Heart left ventricle (tissue), 16 donors: ENCODE data around the gene CLEC19A. TPM values are rescaled to one million over a fixed set of nuclear protein-coding genes. Genes with fewer than 3 reads are reported as not detected.
A peak's percentile ranks its signal among the peaks of the same experiment; 100 is the strongest.

ENCODE experiments used
- ATAC-seq, 4 donors: fragments of 200-7000 bp; cut with Tn5 transposase; one replicate each; pipeline ENCODE4 v1.9.1; 2020 to 2022; ENCODE audit warnings: moderate library complexity in 4 of 4, mild to moderate bottlenecking in 3 of 4, moderate number of reproducible peaks in 1 of 4
- DNase-seq, 5 donors: peaks; one replicate each; pipeline ENCODE4 v3.0.0-alpha.2; 2020
- H3K27ac ChIP-seq, 12 donors: fragments of 200-600 bp; sonication (generic) in 4 of 12; one replicate each; pipeline versions ENCODE4 v1.5.0 to v1.8.0; 2016 to 2022; ENCODE audit warnings: mild to moderate bottlenecking in 2 of 12
- H3K27me3 ChIP-seq, 9 donors: fragments of 200-600 bp; sonication (generic) in 2 of 9; one replicate each; pipeline versions ENCODE4 v1.5.1 to v1.8.0; 2016 to 2022; ENCODE audit warnings: mild to moderate bottlenecking in 3 of 9
- H3K36me3 ChIP-seq, 9 donors: fragments of 200-600 bp; sonication (generic) in 2 of 9; one replicate each; pipeline versions ENCODE4 v1.5.0 to v1.8.0; 2018 to 2022; ENCODE audit warnings: mild to moderate bottlenecking in 2 of 9
- H3K4me1 ChIP-seq, 12 donors: fragments of 200-600 bp; sonication (generic) in 4 of 12; one replicate each; pipeline versions ENCODE4 v1.5.0 to v1.8.0; 2016 to 2022; ENCODE audit warnings: mild to moderate bottlenecking in 3 of 12
- H3K4me3 ChIP-seq, 12 donors: fragments of 200-600 bp; sonication (generic) in 4 of 12; one replicate each; pipeline versions ENCODE4 v1.5.0 to v1.8.0; 2017 to 2022; ENCODE audit warnings: mild to moderate bottlenecking in 9 of 12, moderate library complexity in 4 of 12
- H3K9me3 ChIP-seq, 12 donors: fragments of 200-600 bp; sonication (generic) in 4 of 12; one replicate each; pipeline versions ENCODE4 v1.5.0 to v1.8.0; 2016 to 2022; ENCODE audit warnings: mild to moderate bottlenecking in 1 of 12
- CTCF ChIP-seq, 12 donors: fragments of 200-600 bp; sonication (generic) in 4 of 12; IDR thresholded peaks; one replicate each; pipeline versions ENCODE4 v1.5.0 to v1.8.0; 2018 to 2022; ENCODE audit warnings: antibody characterized with exemption in 12 of 12, mild to moderate bottlenecking in 5 of 12
- POLR2A ChIP-seq, 2 donors: fragments of 450-650 bp; IDR thresholded peaks; one replicate each; pipeline ENCODE4 v1.6.1; 2017; ENCODE audit warnings: antibody characterized with exemption in 2 of 2, mild to moderate bottlenecking in 2 of 2, moderate library complexity in 2 of 2
- WGBS, 4 donors: extraction: QIAGEN DNeasy Blood & Tissue Kit in 2 of 4; methylation state at CpG; one replicate each; pipeline versions ENCODE4 v1.1.5 to v1.1.7; 2013 to 2018; 5-methylcytosine and 5-hydroxymethylcytosine counted together
- intact Hi-C, 10 donors: fragments of 100-400 bp; cut with DNase I; formaldehyde crosslinking; loops; one replicate each; pipeline versions ENCODE4 v1.11.1 to v1.14.2; 2022
- polyA plus RNA-seq, 2 donors: library from polyadenylated mRNA; stranded (reverse); fragments of 200-250 nt; gene quantifications; one replicate each; pipeline ENCODE4 v1.2.3, GENCODE V29; 2013
- total RNA-seq, 9 donors: library from RNA; depleted of rRNA in 2 of 9; stranded (reverse); fragments of >200 nt in 2 of 9; fragmentation: NEBNext Ultra II Directional in 3 of 9; extraction: Animal tissue kit (Norgen Biotek cat#: 25700) in 3 of 9; gene quantifications; one replicate each; pipeline versions ENCODE4 v1.1.0 to v1.2.4, GENCODE V29; 2016 to 2023
- donor health status: ischemic (EF 13 %, LVEDD 7.1; RV severe dilation, severe dysfunction).
- donor health status: healthy with polysubstance abuse.
- donor health status: DM: no; HTN: yes; CAD: no.
- donor health status: DM: no; HTN: no; CAD: no.
- donor health status: ischemic (EF 25% LVEDD 6.9; RV normal size, moderate dysfunction).
- donor health status: ischemic (EF 25% LVEDD 5.7; RV mildly dilated, moderate dysfunction).
- donor health status: healthy.
- donor health status: DM: yes; HTN: yes; CAD: no.
- donor health status: ischemic (EF 35%, LVEDD 5.7; RV mildly dilated, moderate dysfunction).
- donor health status: nonischemic (EF 11% LVEDD 7.7; RV severe dilation, severe dysfunction).
- donor health status: DM: yes; HTN: yes; CAD: no.
- donor health status: PGD.
- donor health status: ischemic (EF 29% LVEDD 5.4; RV normal size, mild dysfunction).
- donor health status: nonischemic (EF 23%, LVEDD 6.1; RV moderate dilation, normal function).

CLEC19A gene
- total and polyA plus RNA-seq, 11 donors, result not detected

- peaks cover 0 to 3% (median 0%) of the 10 kb centered on the region in 9 donors for H3K27me3 ChIP-seq
- ATAC-seq (no peak), DNase-seq (no peak)
- WGBS, 4 donors, result 88 to 93% (median 90%) methylated on average over 2 of the region's 2 CpGs
- H3K36me3 ChIP-seq, result no peaks in the 10 kb centered on the region
- TF ChIP-seq POLR2A (IDR thresholded peaks at IDR 0.05), result no peak
- TF ChIP-seq CTCF (IDR thresholded peaks at IDR 0.05), result no peak
- H3K4me3 ChIP-seq, result no peak overlapping the region
- peaks cover 0 to 2% (median 0%) of the 10 kb centered on the region in 12 donors for H3K9me3 ChIP-seq
- H3K27ac ChIP-seq, result no peak overlapping the region
- intact Hi-C loops, result loop anchor here in 1 of 10 donors (10.0 kb wide), 1 partner anchor 59 kb away; no protein-coding TSS in a partner anchor
- no peaks in the 10 kb centered on the region for H3K4me1 ChIP-seq
Measured at GRCh38 chr16:19283637-19284036, 1.9 kb upstream of the CLEC19A start.

- Histone ChIP-seq H3K9me3 (no peaks in the 10 kb centered on the region), H3K4me3 (no peak overlapping the region), H3K27me3 (peaks cover 0 to 8% (median 0%) of the 10 kb centered on the region in 9 donors), H3K4me1 (no peaks in the 10 kb centered on the region), H3K36me3 (no peaks in the 10 kb centered on the region), H3K27ac (no peak overlapping the region)
- intact Hi-C loops, result loop anchor here in 1 of 10 donors (10.0 kb wide), 1 partner anchor 59 kb away; no protein-coding TSS in a partner anchor
- TF ChIP-seq POLR2A (IDR thresholded peaks at IDR 0.05) (no peak), CTCF (IDR thresholded peaks at IDR 0.05) (no peak)
- ATAC-seq (peak in 2 of 4 donors; percentile 52 to 69), DNase-seq (peak in 1 of 5 donors; percentile 32)
- 40 to 70% (median 52%) methylated on average over 1 of the region's 1 CpG for WGBS, 4 donors
Measured at GRCh38 chr16:19284207-19284606, 1.3 kb upstream of the CLEC19A start.

GRCh38 chr16:19286827-19287226, 1.3 kb downstream of the CLEC19A start:
- no peak overlapping the region for H3K27ac ChIP-seq
- WGBS, 4 donors, result 77 to 86% (median 83%) methylated on average over 2 of the region's 2 CpGs
- ATAC-seq (no peak), DNase-seq (no peak)
- H3K4me3 ChIP-seq, result no peak overlapping the region
- peaks cover 0 to 8% (median 0%) of the 10 kb centered on the region in 9 donors for H3K27me3 ChIP-seq
- no peaks in the 10 kb centered on the region for H3K36me3 ChIP-seq
- H3K4me1 ChIP-seq, result no peaks in the 10 kb centered on the region
- TF ChIP-seq POLR2A (IDR thresholded peaks at IDR 0.05) (no peak), CTCF (IDR thresholded peaks at IDR 0.05) (no peak)
- H3K9me3 ChIP-seq, result no peaks in the 10 kb centered on the region
- intact Hi-C loops, result loop anchor here in 1 of 10 donors (10.0 kb wide), 1 partner anchor 62 kb away; no protein-coding TSS in a partner anchor

GRCh38 chr16:19287241-19287640, 1.7 kb downstream of the CLEC19A start:
- no peak overlapping the region for H3K4me3 ChIP-seq
- 65 to 81% (median 78%) methylated on average over 4 of the region's 4 CpGs for WGBS, 4 donors
- no peak for DNase-seq
- no peaks in the 10 kb centered on the region for H3K4me1 ChIP-seq
- H3K27me3 ChIP-seq, result peaks cover 0 to 8% (median 0%) of the 10 kb centered on the region in 9 donors
- ATAC-seq, result no peak
- no peaks in the 10 kb centered on the region for H3K36me3 ChIP-seq
- intact Hi-C loops, result loop anchor here in 1 of 10 donors (10.0 kb wide), 1 partner anchor 62 kb away; no protein-coding TSS in a partner anchor
- no peaks in the 10 kb centered on the region for H3K9me3 ChIP-seq
- H3K27ac ChIP-seq, result no peak overlapping the region
- TF ChIP-seq CTCF (IDR thresholded peaks at IDR 0.05), result no peak
- no peak for TF ChIP-seq POLR2A (IDR thresholded peaks at IDR 0.05)
